Right renal pelvis (tissue), 4 donors: ENCODE results near the gene CORT. TPM values are rescaled to one million over a fixed set of nuclear protein-coding genes. Genes with fewer than 3 reads are reported as not detected.
A peak's percentile ranks its signal among the peaks of the same experiment; 100 is the strongest.
"Not testable (repeated sequence)": the region's sequence is repeated elsewhere in the genome, so short reads cannot be mapped to it uniquely, and the experiment has no call there.

Experiments
- DNase-seq, 4 donors: peaks; one replicate each; pipeline ENCODE4 v3.0.0-alpha.2; 2013; ENCODE audit warnings: low read depth in 4 of 4, low spot score in 3 of 4, missing footprints in 1 of 4
- polyA plus RNA-seq, 4 donors: library from polyadenylated mRNA; unstranded; fragments of 120-200 nt; gene quantifications; one replicate each; pipeline ENCODE4 v1.2.1, GENCODE V29; 2013; ENCODE audit not compliant: insufficient read length in 4 of 4

The CORT gene
- polyA plus RNA-seq, 4 donors, result 0.82 to 1.6 (median 1.4) TPM

GRCh38 chr1:10437052-10437451 lies 12.8 kb upstream of the CORT start:
- DNase-seq, result no peak

- no peak for DNase-seq
Measured at GRCh38 chr1:10438677-10439163, 11.1 kb upstream of the CORT start.

- no peak for DNase-seq
Measured at GRCh38 chr1:10440305-10440704, 9.5 kb upstream of the CORT start.

GRCh38 chr1:10440794-10441193 lies 9.0 kb upstream of the CORT start:
- DNase-seq, result no peak

- no peak for DNase-seq
Measured at GRCh38 chr1:10444248-10444647, 5.6 kb upstream of the CORT start.

- no peak for DNase-seq
Measured at GRCh38 chr1:10444795-10445397, 4.9 kb upstream of the CORT start.

- DNase-seq, result no peak
Measured at GRCh38 chr1:10446790-10447422, 2.9 kb upstream of the CORT start.

GRCh38 chr1:10450156-10450814 lies 454 bp downstream of the CORT start:
- DNase-seq, result no peak

GRCh38 chr1:10450836-10451235 lies 1.0 kb downstream of the CORT start:
- DNase-seq, result no peak

GRCh38 chr1:10451287-10451686 lies 1.5 kb downstream of the CORT start:
- DNase-seq, result no peak

GRCh38 chr1:10456048-10456447 lies 6.2 kb downstream of the CORT start:
- no peak for DNase-seq

- no peak for DNase-seq
Measured at GRCh38 chr1:10456661-10457060, 6.8 kb downstream of the CORT start.

- DNase-seq, result not testable (repeated sequence)
Measured at GRCh38 chr1:10457462-10457861, 7.6 kb downstream of the CORT start.

GRCh38 chr1:10457875-10458274 lies 8.0 kb downstream of the CORT start:
- no peak for DNase-seq

- no peak for DNase-seq
Measured at GRCh38 chr1:10459184-10459583, 9.4 kb downstream of the CORT start.

- DNase-seq, result no peak
Measured at GRCh38 chr1:10467078-10467477, 17.2 kb downstream of the CORT start.

GRCh38 chr1:10470043-10470442 lies 20.2 kb downstream of the CORT start:
- DNase-seq, result no peak

- no peak for DNase-seq
Measured at GRCh38 chr1:10471411-10472219, 21.8 kb downstream of the CORT start.

- peak; percentile 90 to 95 (median 92) for DNase-seq
Measured at GRCh38 chr1:10472220-10473144, 22.7 kb downstream of the CORT start, which contains the start of gene DFFA. Gene DFFA, minus strand, starts transcription at chr1:10472529. Its CDS starts 71 bp downstream, at chr1:10472458.
